Renal cortex interstitium (tissue), 11 donors: Measurements from ENCODE around the gene MFRP. TPM values are rescaled to one million over a fixed set of nuclear protein-coding genes. Genes with fewer than 3 reads are reported as not detected.

Experiments
- DNase-seq, 11 donors: peaks; one replicate each; pipeline ENCODE4 v3.0.0-alpha.2; 2013; ENCODE audit warnings: low read depth in 9 of 11, low spot score in 4 of 11; ENCODE audit errors: extremely low read depth in 1 of 11
- polyA plus RNA-seq, 3 donors: library from polyadenylated mRNA; unstranded; fragments of 120-200 nt; gene quantifications; one replicate each; pipeline ENCODE4 v1.2.1, GENCODE V29; 2013; ENCODE audit not compliant: insufficient read length in 3 of 3

MFRP gene
- polyA plus RNA-seq, 3 donors = not detected

DNA sequence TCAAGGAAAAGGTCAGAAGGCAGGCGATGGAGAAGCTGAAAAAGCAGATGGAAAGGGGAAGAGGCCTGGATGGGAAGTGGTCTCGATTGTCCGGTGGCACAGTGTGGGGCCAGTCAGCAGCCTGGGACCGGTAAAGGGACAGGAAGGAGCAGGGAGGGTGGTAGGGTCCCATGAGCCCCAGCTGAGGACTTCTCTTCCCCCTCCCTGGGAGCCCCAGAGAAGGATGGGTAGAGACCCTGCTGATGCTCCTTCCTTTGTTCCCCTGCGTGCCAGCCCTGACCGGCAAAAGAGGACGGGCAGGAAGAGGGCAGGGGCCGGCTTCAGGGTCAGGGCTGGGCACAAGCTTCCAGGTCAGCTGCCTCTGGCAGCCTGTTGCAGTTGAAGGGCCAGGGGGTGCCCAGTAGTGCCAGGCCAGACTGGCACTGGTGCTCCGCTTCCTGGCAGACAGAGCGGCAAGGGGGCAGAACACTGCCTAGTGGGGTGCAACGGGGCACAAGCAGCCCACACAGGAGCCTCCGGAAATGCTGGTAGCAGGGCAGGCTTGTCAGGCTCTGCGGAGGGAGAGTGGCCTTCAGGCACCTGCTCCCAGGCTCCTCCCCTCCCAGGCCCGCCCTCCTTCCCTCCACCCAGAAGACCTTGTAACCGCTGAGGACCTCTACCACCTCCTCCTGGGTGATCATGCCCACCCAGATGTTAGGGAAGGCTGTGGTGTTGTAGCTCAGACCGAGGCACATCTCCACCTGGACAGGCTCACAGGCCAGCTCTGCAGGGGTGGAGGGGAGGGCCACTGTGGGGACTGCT, 5.1 kb downstream of the MFRP start:
- no peak for DNase-seq

DNA sequence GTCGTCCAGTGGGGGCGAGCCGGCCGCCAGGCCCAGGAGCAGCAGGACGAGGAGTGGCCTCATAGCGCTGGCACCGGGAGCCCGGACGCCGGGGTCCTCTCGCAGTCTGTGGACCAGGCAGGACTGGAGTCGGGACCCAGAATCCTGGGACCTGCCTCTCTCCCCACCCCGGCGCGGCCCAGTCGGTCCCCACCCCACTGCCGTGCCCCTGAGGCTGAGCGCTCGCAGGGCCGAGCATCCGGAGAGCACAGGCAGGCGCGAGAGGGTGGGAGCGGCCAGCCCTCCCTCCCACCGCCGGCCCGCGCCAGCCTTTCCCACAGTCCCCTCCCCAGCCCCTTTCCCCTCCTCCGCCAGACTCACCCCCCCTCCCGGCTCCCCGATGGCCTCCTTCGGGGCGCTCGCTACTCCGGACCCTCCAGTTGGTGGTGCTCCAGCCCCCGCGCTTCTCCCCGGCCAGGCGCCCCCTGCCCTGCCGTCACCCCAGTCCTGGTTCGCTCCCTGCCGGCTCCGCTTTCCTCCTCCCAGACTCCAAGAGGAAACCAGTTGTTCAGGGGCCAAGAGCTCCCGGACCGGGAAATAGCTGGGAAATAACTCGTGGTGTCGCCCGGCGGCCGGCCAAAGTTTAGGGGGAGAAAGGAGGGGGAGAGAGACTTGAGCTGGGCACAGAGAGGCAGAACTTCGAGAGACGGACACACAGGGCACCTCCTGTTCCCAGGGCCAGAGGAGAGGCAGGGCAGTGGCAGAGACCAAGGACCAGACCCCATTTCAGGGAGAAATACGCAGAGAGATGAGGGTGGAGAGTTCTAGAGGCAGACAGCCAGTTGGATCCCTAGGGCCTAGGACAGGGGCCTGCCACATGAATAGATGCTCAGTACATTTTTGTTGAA, 5.9 kb downstream of the MFRP start, which contains the start of gene C1QTNF5:
Gene C1QTNF5 (minus strand): TSS at position 549 of the 887 bp plus-strand sequence. CDS start 486 bp downstream, at position 63.
- DNase-seq = peak in 4 of 11 donors; percentile 68 to 87 (median 83)

DNA sequence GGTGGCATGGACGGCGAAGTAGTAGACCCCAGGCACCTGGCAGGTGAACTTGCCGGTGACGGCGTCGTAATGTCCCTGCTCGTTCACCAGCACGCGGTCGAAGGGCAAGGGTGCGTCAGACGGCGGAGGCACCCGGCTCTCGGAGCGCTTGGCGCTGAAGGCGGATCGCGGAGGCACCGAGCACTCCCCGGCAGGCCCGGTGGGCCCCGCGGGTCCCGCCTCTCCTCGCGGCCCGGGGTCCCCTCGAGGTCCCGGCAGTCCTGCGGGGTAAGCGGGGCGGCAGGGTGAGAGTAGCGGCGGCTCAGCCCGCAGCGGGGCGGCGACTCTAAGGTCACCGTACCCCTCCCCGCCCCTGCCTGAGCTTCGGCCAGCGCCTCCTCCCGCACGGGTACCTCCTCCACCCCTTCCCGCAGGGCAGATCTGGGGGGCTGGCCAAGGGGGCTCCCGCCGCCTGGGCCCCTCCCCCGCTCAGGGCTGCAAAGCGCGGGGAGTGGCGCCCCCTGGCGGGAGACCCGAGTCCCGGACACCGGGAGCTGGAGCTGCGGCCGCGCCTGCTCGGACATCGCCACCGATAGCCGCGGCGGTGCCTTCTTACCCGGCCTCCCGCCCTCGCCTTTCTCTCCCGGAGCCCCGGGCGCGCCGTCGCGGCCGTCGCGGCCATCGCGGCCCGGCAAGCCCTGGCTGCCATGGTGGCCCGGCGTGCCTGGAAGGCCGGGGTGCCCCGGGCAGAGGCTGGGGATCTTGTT, 6.7 kb downstream of the MFRP start:
- peak in 1 of 11 donors; percentile 72 for DNase-seq

DNA sequence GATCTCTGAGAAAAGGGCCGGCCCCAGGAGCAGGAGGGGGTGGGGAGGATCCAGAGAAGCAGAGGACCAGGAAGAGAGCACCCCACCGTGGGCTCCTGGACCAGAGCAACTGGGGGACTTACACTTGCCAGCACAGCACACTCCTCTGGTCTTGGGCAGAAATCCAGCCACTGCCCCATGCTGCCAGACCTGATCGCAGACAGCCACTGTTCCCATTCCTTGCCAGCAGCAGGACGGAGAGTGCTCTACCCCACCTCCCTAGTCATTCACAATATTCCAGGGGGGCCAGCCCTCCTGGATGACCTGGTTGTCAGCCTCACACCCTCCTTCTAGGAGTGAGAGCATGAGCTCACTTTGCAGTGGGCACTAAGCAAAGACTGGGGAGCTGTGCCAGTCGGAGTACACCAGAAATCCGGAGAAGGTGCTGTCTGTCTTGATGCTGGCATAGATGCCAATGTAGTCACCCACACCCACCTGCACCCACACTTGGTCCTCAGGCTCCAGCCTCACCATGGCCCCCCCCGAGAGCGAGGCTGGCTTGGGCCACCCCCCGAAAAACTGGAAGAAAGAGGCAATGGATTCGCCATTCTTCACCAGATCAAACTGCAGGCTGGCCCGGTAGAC, 7.4 kb downstream of the MFRP start:
- no peak for DNase-seq

DNA sequence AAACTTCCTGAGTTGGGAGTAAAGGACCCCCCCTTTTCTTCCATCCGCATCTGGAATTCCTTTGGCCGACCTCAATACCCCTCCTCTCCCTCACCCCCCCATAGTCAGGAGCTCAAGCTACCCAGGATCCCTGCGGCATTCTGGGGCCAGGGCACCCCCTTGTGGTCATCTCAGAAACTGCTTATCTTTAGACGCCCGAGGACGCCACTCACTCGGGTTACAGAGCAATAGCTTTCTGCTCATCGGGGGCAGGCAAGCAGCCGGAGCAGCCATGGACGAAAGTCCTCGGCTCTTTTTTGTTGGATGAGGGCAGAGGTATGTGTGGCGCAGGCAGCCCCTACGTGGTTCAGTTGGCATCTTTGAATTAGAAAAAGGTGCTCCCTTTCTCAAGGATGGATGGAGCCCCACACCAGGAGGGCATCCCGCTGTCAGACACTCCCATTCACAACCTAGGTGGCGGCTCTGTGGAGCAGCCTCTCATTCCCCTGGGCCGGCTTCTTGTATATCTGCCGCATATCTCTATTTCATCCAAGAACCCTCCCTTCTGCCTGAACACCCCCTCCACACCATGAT, 8.1 kb downstream of the MFRP start:
- DNase-seq = peak in 3 of 11 donors; percentile 79 to 81 (median 79)

DNA sequence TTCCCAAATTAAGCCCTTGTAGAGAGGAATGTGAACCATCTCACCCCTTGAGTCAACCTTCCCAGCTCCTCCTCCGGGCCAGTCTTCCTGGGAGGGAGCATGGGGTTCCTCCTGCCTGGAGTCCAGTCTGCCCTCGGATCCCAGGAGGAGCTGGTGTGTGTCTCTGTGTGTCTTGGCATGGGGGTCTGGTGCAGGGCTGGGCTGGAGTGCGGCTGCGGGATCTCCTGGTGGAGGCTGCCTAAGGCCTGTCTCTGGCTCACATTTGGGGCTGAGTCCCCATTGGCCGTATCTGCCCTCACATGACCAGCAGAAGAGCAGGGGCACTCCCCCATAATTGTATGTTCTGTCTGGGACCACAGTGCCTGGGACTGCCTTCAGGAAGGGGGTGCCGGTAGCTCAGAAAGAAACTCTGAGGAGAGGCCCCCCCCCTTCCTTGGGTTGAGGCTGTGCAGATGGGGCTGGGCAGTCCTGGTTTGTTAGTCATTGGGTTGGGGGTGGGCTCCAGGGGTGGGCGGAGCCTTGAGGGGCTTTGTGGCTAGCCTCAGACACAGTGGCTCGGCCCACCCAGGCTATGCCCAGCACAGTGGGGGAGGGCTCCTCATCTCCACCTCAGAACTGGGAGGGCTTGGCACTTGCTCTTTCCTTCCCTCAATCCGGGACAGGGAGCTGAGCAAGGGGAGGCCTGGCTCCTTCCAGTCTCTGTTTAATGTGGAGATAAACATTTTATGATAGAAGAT, 8.8 kb downstream of the MFRP start:
- no peak for DNase-seq

DNA sequence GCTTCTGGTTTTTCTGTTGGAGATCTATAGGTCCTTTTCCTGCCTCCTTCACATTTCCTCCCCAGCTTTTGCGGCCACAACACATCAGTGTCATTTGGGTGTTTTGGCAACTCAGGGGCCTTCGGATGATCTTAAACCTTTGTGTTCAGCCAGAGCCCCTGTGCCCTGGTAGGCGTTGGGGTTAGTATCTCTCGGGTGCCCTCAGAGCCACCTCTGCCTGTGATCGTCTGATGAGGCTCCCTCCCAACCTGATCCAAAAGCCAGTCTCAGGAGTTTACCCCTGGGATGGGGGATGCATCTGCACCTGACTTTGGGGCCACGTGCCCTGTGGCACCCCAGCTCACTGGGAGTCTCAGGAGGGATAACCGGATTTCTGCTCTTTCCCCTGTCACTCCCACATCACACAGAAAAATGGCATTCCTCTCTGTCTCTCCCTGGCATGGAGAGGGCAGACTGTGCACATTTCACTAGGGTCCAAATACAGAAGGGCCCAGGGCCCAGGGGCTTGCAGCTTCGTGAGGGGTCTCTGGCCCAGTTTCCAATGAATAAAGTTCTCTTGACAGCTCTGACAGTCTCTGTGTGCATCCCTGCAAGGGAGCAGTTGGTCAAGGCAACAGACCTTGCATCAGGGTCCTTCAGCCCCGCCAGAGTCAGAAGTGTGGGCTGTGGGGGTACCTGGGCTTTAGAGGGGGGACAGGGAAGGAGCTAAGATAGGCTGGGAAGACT, 9.6 kb downstream of the MFRP start:
- DNase-seq = no peak

DNA sequence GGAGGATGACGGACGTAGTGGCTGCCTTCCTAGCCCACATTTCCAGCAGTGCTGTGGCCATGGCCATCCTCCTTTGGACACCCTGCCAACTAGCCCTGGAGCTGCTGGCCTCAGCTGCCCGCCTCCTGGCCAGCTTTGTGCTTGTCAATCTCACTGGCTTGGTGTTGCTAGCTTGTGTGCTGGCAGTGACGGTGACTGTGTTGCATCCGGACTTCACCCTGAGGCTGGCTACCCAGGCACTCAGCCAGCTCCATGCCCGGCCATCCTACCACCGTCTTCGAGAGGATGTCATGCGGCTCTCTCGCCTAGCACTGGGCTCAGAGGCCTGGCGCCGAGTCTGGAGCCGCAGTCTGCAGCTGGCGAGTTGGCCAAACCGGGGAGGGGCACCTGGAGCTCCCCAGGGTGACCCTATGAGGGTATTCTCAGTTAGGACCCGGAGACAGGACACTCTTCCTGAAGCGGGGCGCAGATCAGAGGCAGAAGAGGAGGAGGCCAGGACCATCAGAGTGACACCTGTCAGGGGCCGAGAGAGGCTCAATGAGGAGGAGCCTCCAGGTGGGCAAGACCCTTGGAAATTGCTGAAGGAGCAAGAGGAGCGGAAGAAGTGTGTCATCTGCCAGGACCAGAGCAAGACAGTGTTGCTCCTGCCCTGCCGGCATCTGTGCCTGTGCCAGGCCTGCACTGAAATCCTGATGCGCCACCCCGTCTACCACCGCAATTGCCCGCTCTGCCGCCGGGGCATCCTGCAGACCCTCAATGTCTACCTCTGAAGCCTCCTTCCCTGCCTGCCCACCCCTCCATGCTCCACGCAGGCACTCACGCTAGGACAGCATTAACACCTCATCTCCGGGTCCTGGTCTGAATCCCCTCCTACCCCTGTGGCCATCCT, 10.6 kb downstream of the MFRP start:
- DNase-seq = no peak

DNA sequence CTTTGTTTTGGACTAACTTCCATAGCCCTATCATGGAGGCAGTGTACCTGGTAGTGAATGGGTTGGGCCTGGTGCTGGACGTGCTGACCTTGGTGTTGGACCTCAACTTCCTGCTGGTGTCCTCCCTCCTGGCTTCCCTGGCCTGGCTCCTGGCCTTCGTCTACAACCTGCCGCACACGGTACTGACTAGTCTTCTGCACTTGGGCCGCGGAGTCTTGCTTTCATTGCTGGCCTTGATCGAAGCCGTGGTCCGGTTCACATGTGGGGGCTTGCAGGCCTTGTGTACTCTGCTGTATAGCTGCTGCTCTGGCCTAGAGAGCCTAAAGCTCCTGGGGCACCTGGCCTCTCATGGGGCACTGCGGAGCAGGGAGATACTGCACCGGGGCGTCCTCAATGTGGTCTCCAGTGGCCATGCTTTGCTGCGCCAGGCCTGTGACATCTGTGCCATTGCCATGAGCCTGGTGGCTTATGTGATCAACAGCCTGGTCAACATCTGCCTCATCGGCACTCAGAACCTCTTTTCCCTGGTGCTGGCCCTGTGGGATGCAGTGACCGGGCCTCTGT, 11.3 kb downstream of the MFRP start:
- DNase-seq = no peak

DNA sequence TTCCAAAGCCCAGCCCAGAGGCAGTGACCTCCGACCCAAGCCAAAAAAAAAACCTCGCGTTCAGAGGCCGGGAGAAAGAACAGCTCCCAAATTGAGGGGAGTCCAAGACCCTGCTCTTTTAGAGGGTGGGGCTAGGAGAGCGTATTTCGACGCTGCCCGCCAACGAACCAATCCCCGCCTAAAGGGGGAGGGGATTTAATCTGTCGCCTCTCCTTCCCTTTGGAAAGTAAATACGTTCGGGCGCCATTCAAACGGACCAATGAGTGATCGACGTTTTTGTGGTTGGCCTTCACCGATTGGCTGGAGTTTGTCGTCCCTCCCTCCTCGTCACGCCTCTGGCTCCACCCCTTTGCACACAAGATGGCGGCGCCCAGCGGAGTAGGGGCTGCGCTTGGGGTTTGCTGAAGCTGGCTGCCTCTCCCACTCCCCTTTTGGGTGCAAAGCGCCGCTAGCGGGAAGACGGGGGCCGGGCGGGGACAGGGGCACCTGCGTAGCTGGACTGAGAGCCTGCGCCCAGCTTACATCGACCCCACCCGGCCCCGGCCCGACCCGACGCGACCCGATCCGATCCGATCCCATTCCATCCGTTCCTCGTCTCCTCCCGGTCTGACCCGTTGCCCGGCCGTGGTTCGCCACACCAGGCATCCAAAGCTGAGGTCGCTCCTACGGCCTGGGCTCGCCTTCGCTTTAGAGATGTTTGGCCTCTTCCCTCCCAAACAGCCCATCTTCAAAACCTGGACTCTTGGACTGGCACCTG, 12.2 kb downstream of the MFRP start, which contains the start of gene RNF26:
Gene RNF26 (plus strand): TSS at position 354 of the 757 bp plus-strand sequence. CDS start 596 bp downstream, outside the sequence.
- DNase-seq = peak; percentile 96 to 99 (median 97)

DNA sequence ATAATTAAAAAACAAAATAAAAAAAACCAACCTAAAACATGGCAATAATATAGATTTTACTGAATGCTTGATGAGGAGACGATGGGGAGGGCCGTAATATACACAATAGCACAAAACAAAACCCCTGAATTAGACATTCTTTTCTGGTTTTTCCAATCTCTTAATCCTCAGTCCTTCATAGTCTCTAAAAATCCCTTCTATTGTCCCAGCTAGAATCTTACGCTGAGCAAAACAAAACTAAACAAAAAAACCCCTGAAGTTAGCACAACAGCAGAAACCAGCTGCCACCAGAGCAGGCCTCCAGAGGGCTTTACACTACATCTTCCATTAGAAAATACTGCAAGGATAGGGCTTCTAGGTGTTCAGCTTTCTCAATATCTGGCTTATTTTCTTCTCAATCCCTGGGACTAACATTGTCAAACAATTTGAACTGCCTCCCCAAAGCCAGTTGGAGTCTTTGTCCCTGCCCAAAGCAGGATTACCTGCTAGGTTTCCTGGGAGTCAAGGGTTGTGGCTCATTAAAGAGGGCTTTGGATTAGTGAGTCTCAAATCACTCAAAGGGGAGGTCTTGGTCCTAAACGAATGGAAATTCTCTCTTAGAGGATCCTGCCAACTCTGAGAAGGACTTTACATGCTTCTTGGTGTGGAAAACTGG, 14.3 kb downstream of the MFRP start:
- no peak for DNase-seq

DNA sequence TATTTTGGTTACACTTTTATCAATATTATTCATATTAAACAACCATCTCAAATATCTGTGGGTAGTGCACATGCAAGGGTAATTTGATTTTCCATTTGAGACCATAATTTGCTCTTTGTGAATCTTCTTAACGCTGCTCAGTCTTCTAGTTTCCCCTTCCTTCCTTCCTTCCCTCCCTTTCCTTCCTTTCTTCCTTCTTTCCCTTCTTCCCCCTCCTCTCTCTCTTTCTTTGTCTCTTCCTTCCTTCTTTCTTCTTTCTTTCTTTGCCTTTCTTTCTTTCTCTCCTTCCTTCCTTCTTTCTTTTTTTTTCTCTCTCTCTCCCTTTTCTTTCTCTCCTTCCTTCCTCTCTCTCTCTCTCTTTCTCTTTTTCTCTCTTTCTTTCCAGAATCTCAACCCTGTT, 16.3 kb downstream of the MFRP start:
- DNase-seq = no peak

DNA sequence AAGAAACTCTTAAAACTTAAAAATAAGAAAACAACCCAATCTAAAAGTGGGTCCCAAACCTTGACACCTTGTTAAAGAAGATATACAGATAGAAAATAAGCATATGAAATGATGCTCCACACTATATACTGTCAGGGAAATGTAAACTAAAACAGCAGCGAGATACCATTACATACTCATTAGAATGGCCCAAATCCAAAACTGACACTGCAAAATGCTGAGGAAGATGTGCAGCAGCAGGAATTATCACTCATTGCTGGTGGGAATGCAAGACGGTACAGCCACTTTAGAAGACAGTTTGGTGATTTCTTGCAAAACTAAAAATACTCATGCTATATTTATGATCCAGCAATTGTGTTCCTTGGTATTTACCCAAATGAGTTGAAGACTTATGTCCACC, 17.2 kb downstream of the MFRP start:
- DNase-seq = no peak

DNA sequence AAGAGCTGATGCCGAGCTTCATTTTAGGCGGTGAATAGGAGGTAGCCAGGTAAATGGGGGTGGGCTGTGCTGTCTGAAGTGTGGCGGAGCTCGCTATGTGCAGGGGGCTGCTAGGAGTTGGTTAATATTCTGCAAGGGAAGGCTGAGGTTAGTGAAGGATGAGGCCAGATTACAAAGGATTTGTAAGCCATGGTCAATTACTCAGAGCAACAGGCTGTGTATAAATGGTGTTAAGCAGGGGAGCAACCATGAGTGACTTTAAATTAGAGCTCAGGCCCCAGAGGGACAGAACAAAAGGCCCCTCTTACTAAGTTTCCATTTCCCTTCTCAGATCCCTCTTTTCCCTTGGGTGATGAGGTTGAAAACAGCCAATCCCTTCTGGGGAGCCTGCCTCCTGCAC, 22.3 kb downstream of the MFRP start:
- no peak for DNase-seq
